HL-60 (cell line): Measurements from ENCODE around the gene RGS8.

Experiments
- DNase-seq, 2 experiments: peaks; one replicate each; pipeline ENCODE4 v3.0.0-alpha.2; 2010 to 2020; ENCODE audit warnings: low read depth in 1 of 2, low spot score in 1 of 2
- H3K27ac ChIP-seq: fragments of 250-450 bp; sonication (Bioruptor Pico); replicated peaks from 2 replicates; pipeline ENCODE4 v1.5.1; 2020; ENCODE audit warnings: mild to moderate bottlenecking, moderate library complexity
- H3K27me3 ChIP-seq: fragments of 250-450 bp; sonication (Bioruptor Pico); 2 replicates; pipeline ENCODE4 v1.5.1; 2021; ENCODE audit warnings: mild to moderate bottlenecking, moderate library complexity; ENCODE audit not compliant: insufficient read depth, poor library complexity, severe bottlenecking
- H3K4me3 ChIP-seq: replicated peaks from 2 replicates; pipeline ENCODE4 v1.5.1; 2011; ENCODE audit warnings: mild to moderate bottlenecking, control low read depth, low read length; ENCODE audit not compliant: insufficient read depth
- CTCF ChIP-seq: IDR thresholded peaks from one replicate; pipeline ENCODE4 v1.5.1; 2011; ENCODE audit warnings: low read length, control low read depth, inconsistent platforms; ENCODE audit not compliant: insufficient read depth
- GABPA ChIP-seq: IDR thresholded peaks from 2 replicates; pipeline ENCODE4 v1.6.1; 2012; ENCODE audit warnings: low read depth
- POLR2AphosphoS5 ChIP-seq: IDR thresholded peaks from 2 replicates; pipeline ENCODE4 v1.6.1; 2012; ENCODE audit warnings: low read depth
- SPI1 ChIP-seq: IDR thresholded peaks from 2 replicates; pipeline ENCODE4 v1.6.1; 2012; ENCODE audit warnings: low read depth, mild to moderate bottlenecking, borderline replicate concordance
- TF ChIP-seq, protein P1 (sequence below): IDR thresholded peaks from 2 replicates; pipeline ENCODE4 v1.6.1; 2012; ENCODE audit warnings: low read depth; ENCODE audit not compliant: insufficient replicate concordance

Gene RGS8

GRCh38 chr1:182672487-182672836 lies 11.9 kb downstream of the RGS8 start:
- Histone ChIP-seq H3K4me3 (no peak overlapping the region), H3K27me3 (peaks cover 10% of the 10 kb centered on the region), H3K27ac (no peak overlapping the region)
- TF ChIP-seq GABPA: no peak
- no peak for TF ChIP-seq CTCF
- no peak for TF ChIP-seq POLR2AphosphoS5
- TF ChIP-seq, protein P1, sequence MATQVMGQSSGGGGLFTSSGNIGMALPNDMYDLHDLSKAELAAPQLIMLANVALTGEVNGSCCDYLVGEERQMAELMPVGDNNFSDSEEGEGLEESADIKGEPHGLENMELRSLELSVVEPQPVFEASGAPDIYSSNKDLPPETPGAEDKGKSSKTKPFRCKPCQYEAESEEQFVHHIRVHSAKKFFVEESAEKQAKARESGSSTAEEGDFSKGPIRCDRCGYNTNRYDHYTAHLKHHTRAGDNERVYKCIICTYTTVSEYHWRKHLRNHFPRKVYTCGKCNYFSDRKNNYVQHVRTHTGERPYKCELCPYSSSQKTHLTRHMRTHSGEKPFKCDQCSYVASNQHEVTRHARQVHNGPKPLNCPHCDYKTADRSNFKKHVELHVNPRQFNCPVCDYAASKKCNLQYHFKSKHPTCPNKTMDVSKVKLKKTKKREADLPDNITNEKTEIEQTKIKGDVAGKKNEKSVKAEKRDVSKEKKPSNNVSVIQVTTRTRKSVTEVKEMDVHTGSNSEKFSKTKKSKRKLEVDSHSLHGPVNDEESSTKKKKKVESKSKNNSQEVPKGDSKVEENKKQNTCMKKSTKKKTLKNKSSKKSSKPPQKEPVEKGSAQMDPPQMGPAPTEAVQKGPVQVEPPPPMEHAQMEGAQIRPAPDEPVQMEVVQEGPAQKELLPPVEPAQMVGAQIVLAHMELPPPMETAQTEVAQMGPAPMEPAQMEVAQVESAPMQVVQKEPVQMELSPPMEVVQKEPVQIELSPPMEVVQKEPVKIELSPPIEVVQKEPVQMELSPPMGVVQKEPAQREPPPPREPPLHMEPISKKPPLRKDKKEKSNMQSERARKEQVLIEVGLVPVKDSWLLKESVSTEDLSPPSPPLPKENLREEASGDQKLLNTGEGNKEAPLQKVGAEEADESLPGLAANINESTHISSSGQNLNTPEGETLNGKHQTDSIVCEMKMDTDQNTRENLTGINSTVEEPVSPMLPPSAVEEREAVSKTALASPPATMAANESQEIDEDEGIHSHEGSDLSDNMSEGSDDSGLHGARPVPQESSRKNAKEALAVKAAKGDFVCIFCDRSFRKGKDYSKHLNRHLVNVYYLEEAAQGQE: no peak
- TF ChIP-seq SPI1: no peak
- no peak for DNase-seq

GRCh38 chr1:182671750-182672486 lies 12.5 kb downstream of the RGS8 start:
- H3K27me3 ChIP-seq: peaks cover 10% of the 10 kb centered on the region
- no peak overlapping the region for H3K4me3 ChIP-seq
- DNase-seq: no peak
- H3K27ac ChIP-seq: no peak overlapping the region
- TF ChIP-seq POLR2AphosphoS5 (no peak), SPI1 (no peak), GABPA (no peak), CTCF (no peak)
- TF ChIP-seq, protein P1: no peak

GRCh38 chr1:182670032-182670749 lies 14.2 kb downstream of the RGS8 start:
- DNase-seq: no peak
- TF ChIP-seq, protein P1: no peak
- TF ChIP-seq CTCF (no peak), POLR2AphosphoS5 (no peak), GABPA (no peak), SPI1 (no peak)
- no peak overlapping the region for H3K4me3 ChIP-seq
- H3K27me3 ChIP-seq: peaks cover 13% of the 10 kb centered on the region
- no peak overlapping the region for H3K27ac ChIP-seq
